Spleen (tissue), 11 donors: ENCODE results near the gene HDAC8. TPM values are rescaled to one million over a fixed set of nuclear protein-coding genes. Genes with fewer than 3 reads are reported as not detected.

Source experiments
- DNase-seq: peaks from one replicate; pipeline ENCODE4 v3.0.0-alpha.2; 2020
- H3K27ac ChIP-seq, 8 donors: fragments of 200-600 bp; sonication (generic) in 7 of 8; 1 replicate in 4 of 8; 2 replicates in 4 of 8; pipeline versions ENCODE4 v1.5.0 to v1.8.0; 2016 to 2021; ENCODE audit warnings: inconsistent platforms in 4 of 8, mild to moderate bottlenecking in 4 of 8, moderate library complexity in 1 of 8
- H3K27me3 ChIP-seq, 7 donors: fragments of 200-600 bp; sonication (generic) in 6 of 7; replicated peaks in 1 of 7; 1 replicate in 4 of 7; 2 replicates in 3 of 7; pipeline versions ENCODE4 v1.5.0 to v1.8.0; 2016 to 2021; ENCODE audit warnings: inconsistent platforms in 3 of 7, mild to moderate bottlenecking in 1 of 7
- H3K36me3 ChIP-seq, 6 donors: fragments of 200-600 bp; sonication (generic) in 5 of 6; 1 replicate in 4 of 6; 2 replicates in 2 of 6; pipeline versions ENCODE4 v1.5.0 to v1.8.0; 2016 to 2021; ENCODE audit warnings: inconsistent platforms in 2 of 6
- H3K4me1 ChIP-seq, 6 donors: fragments of 200-600 bp; sonication (generic) in 5 of 6; 1 replicate in 3 of 6; 2 replicates in 3 of 6; pipeline versions ENCODE4 v1.5.0 to v1.8.0; 2016 to 2021; ENCODE audit warnings: inconsistent platforms in 3 of 6
- H3K4me3 ChIP-seq, 8 donors: fragments of 200-600 bp; sonication (generic) in 7 of 8; 1 replicate in 4 of 8; 2 replicates in 4 of 8; pipeline versions ENCODE4 v1.5.0 to v1.8.0; 2016 to 2021; ENCODE audit warnings: inconsistent platforms in 4 of 8, mild to moderate bottlenecking in 4 of 8, moderate library complexity in 2 of 8
- H3K9me3 ChIP-seq, 8 donors: fragments of 200-600 bp; sonication (generic) in 7 of 8; 1 replicate in 4 of 8; 2 replicates in 4 of 8; pipeline versions ENCODE4 v1.5.0 to v1.8.0; 2016 to 2021; ENCODE audit warnings: inconsistent platforms in 4 of 8
- POLR2A ChIP-seq, 3 donors: fragments of 450-650 bp; IDR thresholded peaks; one replicate each; pipeline ENCODE4 v1.5.1; 2017; ENCODE audit warnings: antibody characterized with exemption in 3 of 3, mild to moderate bottlenecking in 1 of 3
- POLR2AphosphoS5 ChIP-seq, 3 donors: sonication (generic); formaldehyde crosslinking; IDR thresholded peaks; one replicate each; pipeline ENCODE4 v1.5.1; 2017; ENCODE audit warnings: antibody characterized with exemption in 3 of 3
- whole genome bisulfite sequencing, 5 donors: extraction: QIAGEN DNeasy Blood & Tissue Kit in 3 of 5; methylation state at CpG; one replicate each; pipeline versions ENCODE4 v1.1.5 to v1.1.7; 2013 to 2018; 5-methylcytosine and 5-hydroxymethylcytosine counted together
- intact Hi-C: fragments of 100-400 bp; cut with DNase I; formaldehyde crosslinking; loops from one replicate; pipeline ENCODE4 v1.15.0; 2023; ENCODE audit warnings: low total_unique reads
- polyA plus RNA-seq, 3 donors: library from polyadenylated mRNA; stranded (reverse); fragments of 200-250 nt; gene quantifications; one replicate each; pipeline ENCODE4 v1.2.1, GENCODE V29; 2013
- total RNA-seq, 7 donors: library from RNA; depleted of rRNA in 3 of 7; stranded (reverse); fragments of >200 nt in 3 of 7; fragmentation: NEBNext Ultra II Directional in 4 of 7; extraction: Animal tissue kit (Norgen Biotek cat#: 25700) in 4 of 7; gene quantifications; one replicate each; pipeline versions ENCODE4 v1.1.0 to v1.2.1, GENCODE V29; 2016 to 2021
- TF ChIP-seq, protein P1 (sequence below), 11 experiments: fragments of 200-600 bp in 7 of 11; fragments of 450-650 bp in 4 of 11; sonication (generic) in 4 of 11; IDR thresholded peaks in 8 of 11; conservative IDR thresholded peaks in 3 of 11; 1 replicate in 7 of 11; 2 replicates in 4 of 11; pipeline versions ENCODE4 v1.4.0 to v1.8.0; 2016 to 2021; ENCODE audit warnings: antibody characterized with exemption in 11 of 11, inconsistent platforms in 4 of 11, mild to moderate bottlenecking in 1 of 11
- donor health status: healthy with polysubstance abuse.
- donor health status: DM: no; HTN: no; CAD: no; lungs with moderate emphysema.
- donor health status: DM: no; HTN: no; CAD: no.
- donor health status: Bipolar disorder and iron deficiency.
- donor health status: healthy.
- donor health status: DM: no; HTN: no; CAD: no.
- donor health status: DM: yes; HTN: yes; CAD: no.

The HDAC8 gene
- total and polyA plus RNA-seq, 10 donors, result 15.6 to 54.6 (median 33.5) TPM

DNA sequence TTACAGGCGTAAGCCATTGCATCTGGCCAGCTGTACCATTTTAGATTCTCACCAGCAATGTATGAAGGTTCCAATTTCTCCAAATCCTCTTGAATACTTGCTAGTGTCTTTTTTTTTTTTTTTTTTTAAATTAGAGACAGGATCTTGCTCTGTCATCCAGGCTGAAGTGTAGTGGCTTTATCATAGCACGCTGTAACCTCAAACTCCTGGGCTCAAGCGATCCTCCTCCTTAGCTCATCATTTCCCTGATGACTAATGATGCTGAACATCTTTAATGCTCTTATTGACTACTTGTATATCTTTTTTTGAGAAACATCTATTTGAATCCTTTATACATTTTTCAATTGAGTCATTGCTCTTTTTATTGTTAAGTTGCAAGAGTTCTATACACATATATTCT lies 40.3 kb downstream of the HDAC8 start:
- no peak overlapping the region for H3K27ac ChIP-seq
- TF ChIP-seq, protein P1, sequence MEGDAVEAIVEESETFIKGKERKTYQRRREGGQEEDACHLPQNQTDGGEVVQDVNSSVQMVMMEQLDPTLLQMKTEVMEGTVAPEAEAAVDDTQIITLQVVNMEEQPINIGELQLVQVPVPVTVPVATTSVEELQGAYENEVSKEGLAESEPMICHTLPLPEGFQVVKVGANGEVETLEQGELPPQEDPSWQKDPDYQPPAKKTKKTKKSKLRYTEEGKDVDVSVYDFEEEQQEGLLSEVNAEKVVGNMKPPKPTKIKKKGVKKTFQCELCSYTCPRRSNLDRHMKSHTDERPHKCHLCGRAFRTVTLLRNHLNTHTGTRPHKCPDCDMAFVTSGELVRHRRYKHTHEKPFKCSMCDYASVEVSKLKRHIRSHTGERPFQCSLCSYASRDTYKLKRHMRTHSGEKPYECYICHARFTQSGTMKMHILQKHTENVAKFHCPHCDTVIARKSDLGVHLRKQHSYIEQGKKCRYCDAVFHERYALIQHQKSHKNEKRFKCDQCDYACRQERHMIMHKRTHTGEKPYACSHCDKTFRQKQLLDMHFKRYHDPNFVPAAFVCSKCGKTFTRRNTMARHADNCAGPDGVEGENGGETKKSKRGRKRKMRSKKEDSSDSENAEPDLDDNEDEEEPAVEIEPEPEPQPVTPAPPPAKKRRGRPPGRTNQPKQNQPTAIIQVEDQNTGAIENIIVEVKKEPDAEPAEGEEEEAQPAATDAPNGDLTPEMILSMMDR (IDR thresholded peaks at IDR 0.05 in 8 of 11, conservative IDR thresholded peaks at IDR 0.05 in 3 of 11), result no peak
- H3K4me1 ChIP-seq, result no peaks in the 10 kb centered on the region
- WGBS, 5 donors, result 80 to 92% (median 89%) methylated on average over 3 of the region's 3 CpGs
- DNase-seq, result no peak
- no peaks in the 10 kb centered on the region for H3K27me3 ChIP-seq
- peaks cover 0 to 11% (median 0%) of the 10 kb centered on the region in 6 donors for H3K36me3 ChIP-seq
- H3K4me3 ChIP-seq, result no peak overlapping the region
- no peaks in the 10 kb centered on the region for H3K9me3 ChIP-seq
- intact Hi-C loops, result no loop called here

DNA sequence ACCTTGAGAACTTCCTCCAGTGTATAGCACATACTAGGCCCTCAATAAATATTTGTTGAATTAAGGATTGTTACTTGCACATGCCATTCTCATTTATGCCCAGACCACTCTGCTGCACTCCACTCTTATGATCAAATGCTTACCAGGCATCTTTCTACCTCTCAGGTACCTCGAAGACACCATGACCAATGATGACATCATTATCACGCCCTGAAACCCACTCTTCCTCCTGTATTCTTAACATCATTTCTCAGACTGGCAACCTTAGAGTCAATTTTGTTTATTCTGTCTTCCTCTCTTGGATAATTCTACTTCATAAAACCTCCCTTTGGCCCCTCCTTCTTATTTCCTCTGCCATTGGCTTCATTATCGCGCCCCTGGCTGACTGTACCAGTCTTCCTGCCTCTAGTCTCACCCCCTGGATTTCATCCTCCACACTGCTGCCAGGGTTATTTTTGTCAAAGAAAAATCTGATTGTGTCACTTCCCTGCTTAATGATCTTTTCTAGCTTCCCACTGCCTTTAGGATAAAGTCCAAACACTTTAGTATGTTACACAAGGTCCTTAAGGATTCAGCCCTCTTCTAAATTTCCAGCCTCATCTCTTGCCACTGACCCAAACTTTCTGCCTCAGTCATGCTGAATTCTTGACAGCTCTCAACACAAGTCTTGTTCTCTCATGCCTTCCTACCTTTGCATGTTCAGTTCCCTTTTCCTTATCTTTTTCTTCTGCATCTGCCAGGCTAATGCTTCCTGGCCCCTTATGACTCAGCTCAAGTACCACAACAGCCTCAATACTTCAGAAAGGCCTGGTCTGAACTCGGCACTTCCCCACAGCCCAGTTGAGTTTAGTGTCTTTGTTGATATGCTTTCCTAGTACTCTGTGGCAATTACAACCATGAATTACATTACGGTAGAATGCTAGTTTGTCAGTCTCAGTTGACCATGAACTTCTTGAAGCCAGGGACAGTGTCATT lies 45.8 kb downstream of the HDAC8 start:
- no peak for DNase-seq
- H3K9me3 ChIP-seq, result no peaks in the 10 kb centered on the region
- intact Hi-C loops, result no loop called here
- WGBS, 5 donors, result 32 to 58% (median 54%) methylated on average over 6 of the region's 6 CpGs
- no peaks in the 10 kb centered on the region for H3K36me3 ChIP-seq
- peak overlapping the region in 3 of 8 donors; percentile 0 to 13 (median 12) for H3K27ac ChIP-seq
- no peaks in the 10 kb centered on the region for H3K27me3 ChIP-seq
- TF ChIP-seq, protein P1 (IDR thresholded peaks at IDR 0.05 in 8 of 11, conservative IDR thresholded peaks at IDR 0.05 in 3 of 11), result no peak
- TF ChIP-seq POLR2AphosphoS5 (IDR thresholded peaks at IDR 0.05) (no peak), POLR2A (IDR thresholded peaks at IDR 0.05) (no peak)
- no peaks in the 10 kb centered on the region for H3K4me1 ChIP-seq
- no peak overlapping the region for H3K4me3 ChIP-seq

DNA sequence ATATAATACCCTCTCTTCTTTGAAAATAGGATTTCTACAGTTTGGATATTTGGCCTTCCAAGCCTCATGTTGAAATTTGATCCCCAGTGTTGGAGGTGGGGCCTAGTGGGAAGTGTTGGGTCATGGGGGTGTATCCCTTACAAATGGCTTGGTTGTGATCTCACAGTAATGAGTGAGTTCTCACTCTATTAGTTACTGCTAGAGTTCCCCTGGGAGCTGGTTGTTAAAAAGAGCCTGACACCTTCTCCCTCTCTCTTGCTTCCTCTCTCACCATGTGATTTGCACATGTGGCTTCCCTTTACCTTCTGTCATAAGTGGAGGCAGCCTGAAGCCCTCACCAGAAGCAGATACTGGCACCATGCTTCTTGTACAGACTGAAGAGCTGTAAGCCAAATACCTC lies 73.9 kb downstream of the HDAC8 start:
- H3K4me3 ChIP-seq, result no peak overlapping the region
- peaks cover 0 to 8% (median 0%) of the 10 kb centered on the region in 6 donors for H3K36me3 ChIP-seq

DNA sequence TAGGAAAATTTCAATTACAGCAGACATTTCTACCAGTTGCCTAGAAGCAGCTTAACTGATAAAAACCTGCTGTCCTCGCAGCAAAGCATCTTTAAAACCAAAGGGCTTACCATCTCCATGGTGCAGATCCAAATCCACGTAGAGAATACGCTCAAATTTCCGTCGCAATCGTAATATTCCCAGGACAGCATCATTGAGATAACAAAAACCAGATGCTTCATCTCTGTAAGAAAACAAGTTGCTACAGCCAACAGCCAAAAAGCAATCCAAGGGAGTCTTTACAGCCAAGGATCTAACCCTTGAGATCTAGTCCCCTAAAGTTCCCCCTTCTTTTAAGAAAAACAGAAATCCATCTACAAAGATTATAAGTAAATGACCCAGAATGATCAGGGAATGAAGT lies 77.6 kb downstream of the HDAC8 start:
- H3K4me1 ChIP-seq, result no peaks in the 10 kb centered on the region
- no peak overlapping the region for H3K27ac ChIP-seq
- H3K9me3 ChIP-seq, result peaks cover 0 to 9% (median 0%) of the 10 kb centered on the region in 8 donors
- H3K36me3 ChIP-seq, result peaks cover 0 to 28% (median 0%) of the 10 kb centered on the region in 6 donors
- WGBS, 5 donors, result 76 to 95% (median 90%) methylated on average over 6 of the region's 6 CpGs
- no peaks in the 10 kb centered on the region for H3K27me3 ChIP-seq
- H3K4me3 ChIP-seq, result no peak overlapping the region
- no peak for DNase-seq
- TF ChIP-seq POLR2A (IDR thresholded peaks at IDR 0.05) (no peak), POLR2AphosphoS5 (IDR thresholded peaks at IDR 0.05) (no peak)
- TF ChIP-seq, protein P1 (IDR thresholded peaks at IDR 0.05 in 8 of 11, conservative IDR thresholded peaks at IDR 0.05 in 3 of 11), result no peak
- intact Hi-C loops, result no loop called here

More for the DNA sequence above, 73.9 kb downstream of the HDAC8 start:
- no peaks in the 10 kb centered on the region for H3K27me3 ChIP-seq
- H3K9me3 ChIP-seq, result peaks cover 0 to 20% (median 2%) of the 10 kb centered on the region in 8 donors
- no peak for DNase-seq
- intact Hi-C loops, result no loop called here
- TF ChIP-seq, protein P1 (IDR thresholded peaks at IDR 0.05 in 8 of 11, conservative IDR thresholded peaks at IDR 0.05 in 3 of 11), result no peak
- no peak for TF ChIP-seq POLR2AphosphoS5 (IDR thresholded peaks at IDR 0.05)
- TF ChIP-seq POLR2A (IDR thresholded peaks at IDR 0.05), result no peak
- no peaks in the 10 kb centered on the region for H3K4me1 ChIP-seq
- no peak overlapping the region for H3K27ac ChIP-seq
